ENCODE data around the gene ZC3H12C.

DNA sequence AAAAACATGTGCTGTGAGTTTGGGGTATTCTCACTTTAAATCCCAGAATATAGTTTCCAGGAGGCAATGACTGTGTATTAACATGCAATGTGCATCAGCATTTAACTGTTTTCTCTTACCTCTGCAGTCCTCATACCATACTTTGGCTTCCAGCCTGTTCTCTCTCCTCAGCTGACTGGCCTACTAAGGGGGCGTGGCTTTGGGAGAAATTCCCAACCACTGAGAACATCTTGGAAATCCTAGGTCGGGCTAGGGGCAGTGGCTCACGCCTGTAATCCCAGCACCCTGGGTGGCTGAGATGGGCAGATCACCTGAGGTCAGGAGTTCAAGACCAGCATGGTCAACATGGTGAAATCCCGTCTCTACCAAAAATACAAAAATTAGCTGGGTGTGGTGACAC, 13.5 kb upstream of the ZC3H12C start:
- TF ChIP-seq, protein P1, sequence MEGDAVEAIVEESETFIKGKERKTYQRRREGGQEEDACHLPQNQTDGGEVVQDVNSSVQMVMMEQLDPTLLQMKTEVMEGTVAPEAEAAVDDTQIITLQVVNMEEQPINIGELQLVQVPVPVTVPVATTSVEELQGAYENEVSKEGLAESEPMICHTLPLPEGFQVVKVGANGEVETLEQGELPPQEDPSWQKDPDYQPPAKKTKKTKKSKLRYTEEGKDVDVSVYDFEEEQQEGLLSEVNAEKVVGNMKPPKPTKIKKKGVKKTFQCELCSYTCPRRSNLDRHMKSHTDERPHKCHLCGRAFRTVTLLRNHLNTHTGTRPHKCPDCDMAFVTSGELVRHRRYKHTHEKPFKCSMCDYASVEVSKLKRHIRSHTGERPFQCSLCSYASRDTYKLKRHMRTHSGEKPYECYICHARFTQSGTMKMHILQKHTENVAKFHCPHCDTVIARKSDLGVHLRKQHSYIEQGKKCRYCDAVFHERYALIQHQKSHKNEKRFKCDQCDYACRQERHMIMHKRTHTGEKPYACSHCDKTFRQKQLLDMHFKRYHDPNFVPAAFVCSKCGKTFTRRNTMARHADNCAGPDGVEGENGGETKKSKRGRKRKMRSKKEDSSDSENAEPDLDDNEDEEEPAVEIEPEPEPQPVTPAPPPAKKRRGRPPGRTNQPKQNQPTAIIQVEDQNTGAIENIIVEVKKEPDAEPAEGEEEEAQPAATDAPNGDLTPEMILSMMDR (IDR thresholded peaks at IDR 0.05; ENCODE audit: low read depth, low read length) = no peak
- TF ChIP-seq POLR2A (IDR thresholded peaks at IDR 0.05; ENCODE audit: extremely low read depth, insufficient read length) = no peak
